Measurements from ENCODE around the gene DLL1. TPM values are rescaled to one million over a fixed set of nuclear protein-coding genes. Genes with fewer than 3 reads are reported as not detected.
A peak's percentile ranks its signal among the peaks of the same experiment; 100 is the strongest.

Gene DLL1
- total RNA-seq, 2 experiments from 2014 or later: not detected

GRCh38 chr6:170294813-170295509 is 4.1 kb upstream of the DLL1 start:
- 0 out of 2 replicates have a peak, but pooled peaks cover 5% of the 10 kb centered on the region for H4K20me1 ChIP-seq (ENCODE audit: insufficient read depth, low read length)
- CTCF ChIA-PET (ENCODE audit: unreplicated experiment): no interaction called here
- no peaks in the 10 kb centered on the region for H3K9me2 ChIP-seq (ENCODE audit: insufficient read depth, low read length)
- H3K4me2 ChIP-seq (ENCODE audit: low read length): peak overlapping the region; percentile 47; the same call in 1 of the 2 replicates
- intact Hi-C loops (cut with micrococcal nuclease; ENCODE audit: unreplicated experiment): loop anchor here (5.0 to 10.0 kb wide), 2 partner anchors 463 to 500 kb away; no protein-coding TSS in a partner anchor
- H3K4me3 ChIP-seq (ENCODE audit: low read depth, low read length, poor library complexity, severe bottlenecking): peak overlapping the region; percentile 24
- no peak for TF ChIP-seq EZH2phosphoT487 (IDR thresholded peaks at IDR 0.05; ENCODE audit: borderline replicate concordance, low read depth, low read length)
- TF ChIP-seq, protein P1, sequence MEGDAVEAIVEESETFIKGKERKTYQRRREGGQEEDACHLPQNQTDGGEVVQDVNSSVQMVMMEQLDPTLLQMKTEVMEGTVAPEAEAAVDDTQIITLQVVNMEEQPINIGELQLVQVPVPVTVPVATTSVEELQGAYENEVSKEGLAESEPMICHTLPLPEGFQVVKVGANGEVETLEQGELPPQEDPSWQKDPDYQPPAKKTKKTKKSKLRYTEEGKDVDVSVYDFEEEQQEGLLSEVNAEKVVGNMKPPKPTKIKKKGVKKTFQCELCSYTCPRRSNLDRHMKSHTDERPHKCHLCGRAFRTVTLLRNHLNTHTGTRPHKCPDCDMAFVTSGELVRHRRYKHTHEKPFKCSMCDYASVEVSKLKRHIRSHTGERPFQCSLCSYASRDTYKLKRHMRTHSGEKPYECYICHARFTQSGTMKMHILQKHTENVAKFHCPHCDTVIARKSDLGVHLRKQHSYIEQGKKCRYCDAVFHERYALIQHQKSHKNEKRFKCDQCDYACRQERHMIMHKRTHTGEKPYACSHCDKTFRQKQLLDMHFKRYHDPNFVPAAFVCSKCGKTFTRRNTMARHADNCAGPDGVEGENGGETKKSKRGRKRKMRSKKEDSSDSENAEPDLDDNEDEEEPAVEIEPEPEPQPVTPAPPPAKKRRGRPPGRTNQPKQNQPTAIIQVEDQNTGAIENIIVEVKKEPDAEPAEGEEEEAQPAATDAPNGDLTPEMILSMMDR (conservative IDR thresholded peaks at IDR 0.05; ENCODE audit: low read length): no peak
- H3K36me3 ChIP-seq (ENCODE audit: insufficient read depth, low read length): no peaks in the 10 kb centered on the region
- H3K4me1 ChIP-seq (ENCODE audit: insufficient read depth, low read length, poor library complexity, severe bottlenecking): peaks cover 7% of the 10 kb centered on the region
- no peak overlapping the region for H3K27ac ChIP-seq (ENCODE audit: low read depth, low read length, poor library complexity, severe bottlenecking)
- no peak overlapping the region for H2AFZ ChIP-seq (ENCODE audit: low read length)
- DNase-seq (ENCODE audit: low spot score): no peak
- POLR2A ChIA-PET: no interaction called here
- no TSS peak for BruUV-seq (replicated peaks)
- H3K79me2 ChIP-seq (ENCODE audit: insufficient read depth, low read depth, low read length): no peaks in the 10 kb centered on the region
- no peaks in the 10 kb centered on the region for H3K9me3 ChIP-seq (ENCODE audit: low read length)

DNA sequence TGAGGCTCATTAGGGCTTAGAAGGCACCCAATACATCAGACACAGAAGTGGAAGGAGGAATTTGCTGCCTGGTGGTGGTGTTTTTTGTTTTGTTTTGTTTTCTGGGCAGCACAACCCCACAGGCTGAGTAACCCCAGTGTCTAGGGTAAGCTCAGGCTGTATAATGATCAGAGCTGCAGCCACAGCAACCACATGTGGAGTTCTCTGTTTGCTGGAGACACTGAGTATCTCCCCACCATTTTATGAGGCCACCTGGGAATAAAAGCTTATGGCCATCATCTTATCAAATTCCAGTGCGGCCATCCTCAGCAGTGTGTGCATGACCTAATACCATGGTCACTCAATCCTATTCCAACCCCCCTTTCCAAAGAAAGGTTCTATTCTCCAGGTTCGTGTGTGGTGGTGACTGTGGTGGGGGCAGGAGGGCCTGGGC is 3.4 kb upstream of the DLL1 start:
- no peaks in the 10 kb centered on the region for H3K9me3 ChIP-seq (ENCODE audit: low read length)
- H3K27ac ChIP-seq (ENCODE audit: low read depth, low read length, poor library complexity, severe bottlenecking): no peak overlapping the region
- TF ChIP-seq, protein P1 (conservative IDR thresholded peaks at IDR 0.05; ENCODE audit: low read length): no peak
- TF ChIP-seq EZH2phosphoT487 (IDR thresholded peaks at IDR 0.05; ENCODE audit: borderline replicate concordance, low read depth, low read length): no peak
- H3K36me3 ChIP-seq (ENCODE audit: insufficient read depth, low read length): no peaks in the 10 kb centered on the region
- BruUV-seq (replicated peaks): no TSS peak
- H3K9me2 ChIP-seq (ENCODE audit: insufficient read depth, low read length): no peaks in the 10 kb centered on the region
- CTCF ChIA-PET (ENCODE audit: unreplicated experiment): no interaction called here
- POLR2A ChIA-PET: interaction anchor here (0.6 to 0.7 kb wide), 2 partner anchors 37 to 548 kb away, joined by 4 to 8 read pairs; no protein-coding TSS in a partner anchor
- 0 out of 2 replicates have a peak, but pooled peaks cover 5% of the 10 kb centered on the region for H4K20me1 ChIP-seq (ENCODE audit: insufficient read depth, low read length)
- H3K79me2 ChIP-seq (ENCODE audit: insufficient read depth, low read depth, low read length): no peaks in the 10 kb centered on the region
- no peak overlapping the region for H3K4me2 ChIP-seq (ENCODE audit: low read length)
- peaks cover 7% of the 10 kb centered on the region for H3K4me1 ChIP-seq (ENCODE audit: insufficient read depth, low read length, poor library complexity, severe bottlenecking)
- intact Hi-C loops (cut with micrococcal nuclease; ENCODE audit: unreplicated experiment): loop anchor here (5.0 to 10.0 kb wide), 2 partner anchors 462 to 500 kb away; no protein-coding TSS in a partner anchor
- H2AFZ ChIP-seq (ENCODE audit: low read length): no peak overlapping the region
- DNase-seq (ENCODE audit: low spot score): no peak
- no peak overlapping the region for H3K4me3 ChIP-seq (ENCODE audit: low read depth, low read length, poor library complexity, severe bottlenecking)

Data from OCI-LY7 (cell line).